ENCODE results near the gene DRC3.

The DRC3 gene

GRCh38 chr17:18056214-18056613 is 83.6 kb downstream of the DRC3 start:
- no peak overlapping the region for H3K27ac ChIP-seq (ENCODE audit: low read depth, low read length)
- peaks cover 43% of the 10 kb centered on the region for H3K36me3 ChIP-seq (ENCODE audit: control insufficient read depth, insufficient read depth, low read length)
- no peak overlapping the region for H3K9ac ChIP-seq (ENCODE audit: low read length)
- H3K4me3 ChIP-seq (ENCODE audit: low read depth, low read length): no peak overlapping the region
- no peaks in the 10 kb centered on the region for H3K27me3 ChIP-seq (ENCODE audit: control insufficient read depth, insufficient read depth, low read length)
- H3K4me1 ChIP-seq (ENCODE audit: control insufficient read depth, insufficient read depth, low read length): no peaks in the 10 kb centered on the region
- no peaks in the 10 kb centered on the region for H3K9me3 ChIP-seq (ENCODE audit: control insufficient read depth, insufficient read depth, low read depth, low read length)

- Histone ChIP-seq H3K27ac (ENCODE audit: low read depth, low read length) (no peak overlapping the region), H3K4me3 (ENCODE audit: low read depth, low read length) (no peak overlapping the region), H3K9ac (ENCODE audit: low read length) (no peak overlapping the region), H3K27me3 (ENCODE audit: control insufficient read depth, insufficient read depth, low read length) (no peaks in the 10 kb centered on the region), H3K4me1 (ENCODE audit: control insufficient read depth, insufficient read depth, low read length) (no peaks in the 10 kb centered on the region), H3K36me3 (ENCODE audit: control insufficient read depth, insufficient read depth, low read length) (peaks cover 50% of the 10 kb centered on the region), H3K9me3 (ENCODE audit: control insufficient read depth, insufficient read depth, low read depth, low read length) (no peaks in the 10 kb centered on the region)
Measured at GRCh38 chr17:18059283-18059682, 86.6 kb downstream of the DRC3 start.

- Histone ChIP-seq H3K36me3 (ENCODE audit: control insufficient read depth, insufficient read depth, low read length) (peaks cover 45% of the 10 kb centered on the region), H3K9ac (ENCODE audit: low read length) (no peak overlapping the region), H3K4me1 (ENCODE audit: control insufficient read depth, insufficient read depth, low read length) (no peaks in the 10 kb centered on the region), H3K9me3 (ENCODE audit: control insufficient read depth, insufficient read depth, low read depth, low read length) (no peaks in the 10 kb centered on the region), H3K27me3 (ENCODE audit: control insufficient read depth, insufficient read depth, low read length) (no peaks in the 10 kb centered on the region), H3K27ac (ENCODE audit: low read depth, low read length) (no peak overlapping the region), H3K4me3 (ENCODE audit: low read depth, low read length) (no peak overlapping the region)
Measured at GRCh38 chr17:18064053-18064452, 91.4 kb downstream of the DRC3 start.

- no peaks in the 10 kb centered on the region for H3K27me3 ChIP-seq (ENCODE audit: control insufficient read depth, insufficient read depth, low read length)
- H3K9ac ChIP-seq (ENCODE audit: low read length): no peak overlapping the region
- H3K4me3 ChIP-seq (ENCODE audit: low read depth, low read length): no peak overlapping the region
- H3K4me1 ChIP-seq (ENCODE audit: control insufficient read depth, insufficient read depth, low read length): no peaks in the 10 kb centered on the region
- no peaks in the 10 kb centered on the region for H3K9me3 ChIP-seq (ENCODE audit: control insufficient read depth, insufficient read depth, low read depth, low read length)
- H3K27ac ChIP-seq (ENCODE audit: low read depth, low read length): no peak overlapping the region
- H3K36me3 ChIP-seq (ENCODE audit: control insufficient read depth, insufficient read depth, low read length): peaks cover 37% of the 10 kb centered on the region
Measured at GRCh38 chr17:18065546-18065945, 92.9 kb downstream of the DRC3 start.
